ENCODE data around the gene PREB. TPM values are rescaled to one million over a fixed set of nuclear protein-coding genes. Genes with fewer than 3 reads are reported as not detected.

Gene PREB
- total RNA-seq, 1 experiment from 2014 or later, result 35.7 TPM

GRCh38 chr2:27182346-27182745 is 47.9 kb upstream of the PREB start:
- H3K9me3 ChIP-seq (ENCODE audit: insufficient read depth, low read depth), result no peaks in the 10 kb centered on the region
- H3K4me2 ChIP-seq, result no peak overlapping the region
- no peak for TF ChIP-seq EZH2 (IDR thresholded peaks at IDR 0.05; ENCODE audit: low read depth)
- TF ChIP-seq CTCF (conservative IDR thresholded peaks at IDR 0.05), result no peak
- POLR2A ChIA-PET (ENCODE audit: unreplicated experiment), result no interaction called here
- no peaks in the 10 kb centered on the region for H4K20me1 ChIP-seq (ENCODE audit: insufficient read depth)
- H3K4me3 ChIP-seq, result no peak overlapping the region
- no peaks in the 10 kb centered on the region; the same call in 1 of the 2 replicates for H3F3A ChIP-seq (ENCODE audit: insufficient read depth, low read depth)
- DNase-seq, result no peak
- H3K9me2 ChIP-seq (ENCODE audit: insufficient read depth), result no peaks in the 10 kb centered on the region
- H2AFZ ChIP-seq, result no peak overlapping the region
- CTCF ChIA-PET, result no interaction called here
- intact Hi-C loops (cut with micrococcal nuclease; ENCODE audit: unreplicated experiment), result no loop called here
- no TSS peak for BruUV-seq (replicated peaks)
- H3K27ac ChIP-seq, result no peak overlapping the region
- H3K27me3 ChIP-seq (ENCODE audit: insufficient read depth, low read depth), result no peaks in the 10 kb centered on the region; the same call in 1 of the 2 replicates
- no peaks in the 10 kb centered on the region for H3K36me3 ChIP-seq (ENCODE audit: low read depth)
- no peaks in the 10 kb centered on the region for H3K79me2 ChIP-seq (ENCODE audit: low read depth)
- H3K4me1 ChIP-seq (replicated peaks; ENCODE audit: insufficient read depth), result peaks cover 9% of the 10 kb centered on the region; the same call in 1 of the 2 replicates

- H3K9me3 ChIP-seq (ENCODE audit: insufficient read depth, low read depth), result no peaks in the 10 kb centered on the region
- no peak overlapping the region for H2AFZ ChIP-seq
- DNase-seq, result no peak
- no peak for TF ChIP-seq CTCF (conservative IDR thresholded peaks at IDR 0.05)
- no peak for TF ChIP-seq EZH2 (IDR thresholded peaks at IDR 0.05; ENCODE audit: low read depth)
- BruUV-seq (replicated peaks), result no TSS peak
- no peaks in the 10 kb centered on the region for H4K20me1 ChIP-seq (ENCODE audit: insufficient read depth)
- H3F3A ChIP-seq (ENCODE audit: insufficient read depth, low read depth), result no peaks in the 10 kb centered on the region
- ChIA-PET POLR2A (ENCODE audit: unreplicated experiment) (no interaction called here), CTCF (no interaction called here)
- no peak overlapping the region for H3K27ac ChIP-seq
- no peaks in the 10 kb centered on the region for H3K9me2 ChIP-seq (ENCODE audit: insufficient read depth)
- no peaks in the 10 kb centered on the region for H3K36me3 ChIP-seq (ENCODE audit: low read depth)
- intact Hi-C loops (cut with micrococcal nuclease; ENCODE audit: unreplicated experiment), result no loop called here
- peaks cover 9% of the 10 kb centered on the region; the same call in 1 of the 2 replicates for H3K27me3 ChIP-seq (ENCODE audit: insufficient read depth, low read depth)
- no peak overlapping the region for H3K4me3 ChIP-seq
- no peaks in the 10 kb centered on the region for H3K4me1 ChIP-seq (replicated peaks; ENCODE audit: insufficient read depth)
- no peak overlapping the region for H3K4me2 ChIP-seq
- no peaks in the 10 kb centered on the region for H3K79me2 ChIP-seq (ENCODE audit: low read depth)
Observed at GRCh38 chr2:27179344-27180000, 45.0 kb upstream of the PREB start.

GRCh38 chr2:27178469-27178868 is 44.0 kb upstream of the PREB start:
- Histone ChIP-seq H4K20me1 (ENCODE audit: insufficient read depth) (no peaks in the 10 kb centered on the region), H3K4me3 (no peak overlapping the region), H3K9me3 (ENCODE audit: insufficient read depth, low read depth) (no peaks in the 10 kb centered on the region), H3K9me2 (ENCODE audit: insufficient read depth) (no peaks in the 10 kb centered on the region), H3K4me1 (replicated peaks; ENCODE audit: insufficient read depth) (no peaks in the 10 kb centered on the region), H3K27me3 (ENCODE audit: insufficient read depth, low read depth) (peaks cover 17% of the 10 kb centered on the region; the same call in 1 of the 2 replicates), H3F3A (ENCODE audit: insufficient read depth, low read depth) (no peaks in the 10 kb centered on the region), H3K79me2 (ENCODE audit: low read depth) (no peaks in the 10 kb centered on the region), H3K4me2 (no peak overlapping the region), H3K36me3 (ENCODE audit: low read depth) (no peaks in the 10 kb centered on the region), H3K27ac (no peak overlapping the region), H2AFZ (no peak overlapping the region)
- BruUV-seq (replicated peaks), result no TSS peak
- DNase-seq, result no peak
- POLR2A ChIA-PET (ENCODE audit: unreplicated experiment), result no interaction called here
- no peak for TF ChIP-seq CTCF (conservative IDR thresholded peaks at IDR 0.05)
- no peak for TF ChIP-seq EZH2 (IDR thresholded peaks at IDR 0.05; ENCODE audit: low read depth)
- CTCF ChIA-PET, result no interaction called here
- intact Hi-C loops (cut with micrococcal nuclease; ENCODE audit: unreplicated experiment), result no loop called here
